OCI-LY3 (cell line): ENCODE results near the gene NEURL1.

ENCODE experiments used
- CTCF ChIP-seq: fragments of 200-600, 300-600 bp; sonication (generic); IDR thresholded peaks from 2 replicates; pipeline ENCODE4 v1.5.1; 2014; ENCODE audit warnings: antibody characterized with exemption, low read length, low read depth
- EZH2phosphoT487 ChIP-seq: fragments of 200-600 bp; shearing (Covaris generic); IDR thresholded peaks from 2 replicates; pipeline ENCODE4 v1.6.1; 2018; ENCODE audit warnings: antibody characterized with exemption, mixed run types, low read depth

GRCh38 chr10:103571656-103571975, 78.1 kb downstream of the NEURL1 start:
- TF ChIP-seq CTCF (no peak), EZH2phosphoT487 (no peak)
